ENCODE data around the gene PCARE. TPM values are rescaled to one million over a fixed set of nuclear protein-coding genes. Genes with fewer than 3 reads are reported as not detected.

The PCARE gene
- total and polyA plus RNA-seq, 2 experiments from 2014 or later = 0.34 to 0.57 TPM

DNA sequence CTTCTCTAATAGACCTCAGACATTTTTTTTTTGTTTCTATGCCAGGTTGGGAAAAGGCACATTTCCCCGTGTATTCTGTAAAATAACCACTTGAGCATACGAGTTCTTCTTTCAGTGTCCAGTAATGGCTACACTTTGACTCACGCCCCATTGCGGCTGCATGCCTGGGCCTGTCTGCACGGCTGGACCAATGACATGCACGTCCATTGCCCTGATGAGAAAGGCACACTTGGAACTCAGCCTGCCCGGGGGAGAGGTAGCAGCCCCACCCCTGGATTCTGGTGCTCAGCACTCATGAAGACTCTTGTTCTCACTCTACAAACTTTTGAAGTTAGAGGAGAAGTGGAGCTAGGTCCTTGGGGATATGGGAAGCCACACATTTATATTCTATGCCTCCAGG is 5.8 kb downstream of the PCARE start:
- no peak overlapping the region for H3K4me3 ChIP-seq
- H3K27ac ChIP-seq = no peak overlapping the region
- DNase-seq (ENCODE audit: low read depth in 1 of 2, low spot score in 1 of 2) = no peak
- TF ChIP-seq, protein P1, sequence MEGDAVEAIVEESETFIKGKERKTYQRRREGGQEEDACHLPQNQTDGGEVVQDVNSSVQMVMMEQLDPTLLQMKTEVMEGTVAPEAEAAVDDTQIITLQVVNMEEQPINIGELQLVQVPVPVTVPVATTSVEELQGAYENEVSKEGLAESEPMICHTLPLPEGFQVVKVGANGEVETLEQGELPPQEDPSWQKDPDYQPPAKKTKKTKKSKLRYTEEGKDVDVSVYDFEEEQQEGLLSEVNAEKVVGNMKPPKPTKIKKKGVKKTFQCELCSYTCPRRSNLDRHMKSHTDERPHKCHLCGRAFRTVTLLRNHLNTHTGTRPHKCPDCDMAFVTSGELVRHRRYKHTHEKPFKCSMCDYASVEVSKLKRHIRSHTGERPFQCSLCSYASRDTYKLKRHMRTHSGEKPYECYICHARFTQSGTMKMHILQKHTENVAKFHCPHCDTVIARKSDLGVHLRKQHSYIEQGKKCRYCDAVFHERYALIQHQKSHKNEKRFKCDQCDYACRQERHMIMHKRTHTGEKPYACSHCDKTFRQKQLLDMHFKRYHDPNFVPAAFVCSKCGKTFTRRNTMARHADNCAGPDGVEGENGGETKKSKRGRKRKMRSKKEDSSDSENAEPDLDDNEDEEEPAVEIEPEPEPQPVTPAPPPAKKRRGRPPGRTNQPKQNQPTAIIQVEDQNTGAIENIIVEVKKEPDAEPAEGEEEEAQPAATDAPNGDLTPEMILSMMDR (IDR thresholded peaks at IDR 0.05; ENCODE audit: low read depth, low read length) = no peak
- H3K36me3 ChIP-seq = no peaks in the 10 kb centered on the region
- H3K4me1 ChIP-seq (ENCODE audit: low read depth) = peaks cover 10% of the 10 kb centered on the region
- H3K27me3 ChIP-seq = no peaks in the 10 kb centered on the region
- H3K9me3 ChIP-seq (ENCODE audit: low read depth) = no peaks in the 10 kb centered on the region

DNA sequence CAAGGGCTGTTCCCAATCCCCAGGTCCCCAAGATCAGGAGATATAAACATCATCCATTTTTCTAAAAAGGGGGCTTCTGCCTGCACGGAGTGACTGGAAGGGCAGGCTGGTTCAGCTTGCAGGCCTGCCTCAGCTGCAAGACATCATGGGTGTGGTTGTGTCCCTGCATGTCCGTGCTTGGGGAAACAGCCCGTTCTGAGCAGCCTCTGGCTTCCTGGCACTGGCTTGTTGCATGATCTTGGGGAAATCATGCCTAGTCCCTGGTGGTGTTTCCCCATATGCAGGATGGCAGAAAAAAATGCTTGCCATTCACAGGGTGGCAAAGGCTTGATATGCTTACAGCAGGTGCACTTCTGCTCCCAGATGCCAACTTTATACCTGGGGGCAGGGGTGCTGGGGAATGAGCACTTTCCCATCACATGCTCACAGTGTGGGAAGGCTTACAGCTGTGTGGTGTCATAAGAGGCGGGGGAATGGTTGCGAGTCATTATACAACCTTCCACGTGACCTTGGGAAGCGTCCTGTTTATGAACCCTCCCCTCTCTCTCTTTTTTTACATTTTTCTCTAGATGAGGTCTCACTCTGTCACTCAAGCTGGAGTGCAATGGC is 7.2 kb downstream of the PCARE start:
- Histone ChIP-seq H3K36me3 (no peaks in the 10 kb centered on the region), H3K27me3 (no peaks in the 10 kb centered on the region), H3K4me3 (no peak overlapping the region), H3K27ac (no peak overlapping the region), H3K4me1 (ENCODE audit: low read depth) (peaks cover 6% of the 10 kb centered on the region), H3K9me3 (ENCODE audit: low read depth) (no peaks in the 10 kb centered on the region)
- DNase-seq (ENCODE audit: low read depth in 1 of 2, low spot score in 1 of 2) = no peak
- TF ChIP-seq, protein P1 (IDR thresholded peaks at IDR 0.05; ENCODE audit: low read depth, low read length) = no peak

DNA sequence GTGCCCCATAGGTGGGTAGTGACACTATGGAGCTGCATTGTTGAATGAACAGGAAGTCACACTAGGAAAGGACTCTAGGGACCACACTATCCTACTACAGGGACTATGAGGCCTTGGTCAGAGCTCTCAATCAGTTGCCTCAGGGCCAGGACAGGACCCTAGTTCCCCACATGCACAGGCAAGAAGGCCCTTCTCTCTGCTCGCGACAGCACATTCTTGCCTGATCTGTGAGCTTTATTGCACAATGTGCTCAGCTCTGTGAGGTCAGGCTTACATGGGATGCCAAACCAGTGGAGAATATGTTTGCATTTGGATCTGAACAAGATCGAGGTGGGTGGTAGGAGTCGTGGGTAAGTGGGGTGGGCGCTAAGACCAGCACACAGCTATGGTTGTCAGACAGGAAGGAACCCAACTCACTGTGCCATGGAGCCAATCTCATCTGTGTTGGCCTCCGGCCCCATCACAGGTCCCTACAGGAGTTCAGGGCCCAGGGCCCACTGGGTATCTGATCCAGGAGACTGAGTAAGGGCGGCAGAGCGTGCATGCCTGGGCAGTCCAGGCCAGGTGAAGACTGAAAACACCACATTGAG is 8.0 kb downstream of the PCARE start:
- Histone ChIP-seq H3K4me3 (no peak overlapping the region), H3K4me1 (ENCODE audit: low read depth) (peaks cover 6% of the 10 kb centered on the region), H3K27me3 (no peaks in the 10 kb centered on the region), H3K27ac (no peak overlapping the region), H3K9me3 (ENCODE audit: low read depth) (no peaks in the 10 kb centered on the region), H3K36me3 (no peaks in the 10 kb centered on the region)
- peak in 1 of 2 donors; percentile 79 for DNase-seq (ENCODE audit: low read depth in 1 of 2, low spot score in 1 of 2)
- TF ChIP-seq, protein P1 (IDR thresholded peaks at IDR 0.05; ENCODE audit: low read depth, low read length) = no peak

DNA sequence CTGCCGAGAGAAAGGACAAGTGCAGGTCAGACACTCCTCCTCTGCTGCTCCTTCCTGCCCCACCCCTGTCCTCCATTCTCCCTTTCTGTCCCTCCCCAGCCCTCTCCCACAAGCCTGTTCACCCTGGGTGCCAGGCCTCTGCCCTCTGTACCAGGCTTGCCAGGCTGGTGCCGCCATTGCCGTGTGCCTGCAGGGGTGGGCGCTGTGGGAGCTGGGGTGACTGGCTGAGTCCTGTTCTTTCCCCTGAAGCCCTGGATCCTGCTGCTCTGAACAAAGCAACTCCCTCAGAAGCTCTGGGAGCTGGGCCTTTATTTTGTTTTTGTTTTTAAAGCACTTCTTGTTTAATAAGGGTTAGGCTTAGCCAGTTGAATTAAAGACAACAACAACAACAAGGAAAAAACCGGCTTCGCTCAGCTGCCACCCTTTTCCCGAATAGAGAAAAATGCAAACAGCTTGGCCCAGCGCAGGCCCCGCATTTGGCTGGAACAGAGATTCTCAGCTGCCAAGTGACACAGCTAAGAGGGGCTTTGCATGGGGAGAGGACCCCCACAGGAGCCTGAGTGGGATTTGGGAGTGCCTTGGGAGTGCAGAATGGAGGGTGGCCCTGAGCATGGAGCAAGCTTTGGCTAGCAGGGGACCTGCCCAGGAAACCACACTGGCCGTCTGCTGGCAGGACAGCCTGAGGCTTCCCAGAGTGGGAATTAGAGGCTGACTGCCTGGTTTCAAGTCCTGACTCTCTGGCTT is 9.1 kb downstream of the PCARE start:
- Histone ChIP-seq H3K4me3 (no peak overlapping the region), H3K9me3 (ENCODE audit: low read depth) (no peaks in the 10 kb centered on the region), H3K27ac (no peak overlapping the region), H3K36me3 (no peaks in the 10 kb centered on the region), H3K27me3 (no peaks in the 10 kb centered on the region), H3K4me1 (ENCODE audit: low read depth) (peaks cover 12% of the 10 kb centered on the region)
- DNase-seq (ENCODE audit: low read depth in 1 of 2, low spot score in 1 of 2) = no peak
- TF ChIP-seq, protein P1 (IDR thresholded peaks at IDR 0.05; ENCODE audit: low read depth, low read length) = no peak

DNA sequence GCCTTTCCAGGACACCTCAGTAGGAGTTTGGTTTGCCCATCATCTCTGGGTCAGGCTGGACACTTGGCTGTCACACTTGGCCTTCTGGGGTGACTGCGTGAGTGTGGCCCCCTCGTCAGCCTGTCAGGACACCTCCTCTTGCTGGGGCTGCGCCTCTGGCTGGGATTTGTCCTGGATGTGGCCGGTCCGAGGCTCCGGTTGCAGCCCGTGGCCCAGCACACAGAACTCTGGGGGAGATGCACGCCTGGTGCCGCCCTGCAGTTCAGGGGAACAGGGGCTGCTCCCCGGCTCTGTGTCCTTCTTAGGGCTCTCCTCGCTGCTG is 9.6 kb downstream of the PCARE start:
- Histone ChIP-seq H3K9me3 (ENCODE audit: low read depth) (no peaks in the 10 kb centered on the region), H3K4me1 (ENCODE audit: low read depth) (peaks cover 10% of the 10 kb centered on the region), H3K27ac (no peak overlapping the region), H3K27me3 (no peaks in the 10 kb centered on the region), H3K4me3 (no peak overlapping the region), H3K36me3 (no peaks in the 10 kb centered on the region)
- no peak for DNase-seq (ENCODE audit: low read depth in 1 of 2, low spot score in 1 of 2)
- TF ChIP-seq, protein P1 (IDR thresholded peaks at IDR 0.05; ENCODE audit: low read depth, low read length) = no peak

Measured in cardiac muscle cell (in vitro differentiated cells and primary cell).